ENCODE data around the gene GRIN2A.

- no peak for TF ChIP-seq POLR2A (IDR thresholded peaks at IDR 0.05)
- peak in 1 of 3 experiments; percentile 3 for TF ChIP-seq CTCF (IDR thresholded peaks at IDR 0.05)
Observed at GRCh38 chr16:10122546-10122945, 59.7 kb downstream of the GRIN2A start.
